Heart left ventricle (tissue), 16 donors: Measurements from ENCODE around the gene USP47. TPM values are rescaled to one million over a fixed set of nuclear protein-coding genes. Genes with fewer than 3 reads are reported as not detected.

Experiments used
- ATAC-seq, 4 donors: fragments of 200-7000 bp; cut with Tn5 transposase; one replicate each; pipeline ENCODE4 v1.9.1; 2020 to 2022; ENCODE audit warnings: moderate library complexity in 4 of 4, mild to moderate bottlenecking in 3 of 4, moderate number of reproducible peaks in 1 of 4
- DNase-seq, 5 donors: peaks; one replicate each; pipeline ENCODE4 v3.0.0-alpha.2; 2020
- H3K27ac ChIP-seq, 12 donors: fragments of 200-600 bp; sonication (generic) in 4 of 12; one replicate each; pipeline versions ENCODE4 v1.5.0 to v1.8.0; 2016 to 2022; ENCODE audit warnings: mild to moderate bottlenecking in 2 of 12
- H3K27me3 ChIP-seq, 9 donors: fragments of 200-600 bp; sonication (generic) in 2 of 9; one replicate each; pipeline versions ENCODE4 v1.5.1 to v1.8.0; 2016 to 2022; ENCODE audit warnings: mild to moderate bottlenecking in 3 of 9
- H3K36me3 ChIP-seq, 9 donors: fragments of 200-600 bp; sonication (generic) in 2 of 9; one replicate each; pipeline versions ENCODE4 v1.5.0 to v1.8.0; 2018 to 2022; ENCODE audit warnings: mild to moderate bottlenecking in 2 of 9
- H3K4me1 ChIP-seq, 12 donors: fragments of 200-600 bp; sonication (generic) in 4 of 12; one replicate each; pipeline versions ENCODE4 v1.5.0 to v1.8.0; 2016 to 2022; ENCODE audit warnings: mild to moderate bottlenecking in 3 of 12
- H3K4me3 ChIP-seq, 12 donors: fragments of 200-600 bp; sonication (generic) in 4 of 12; one replicate each; pipeline versions ENCODE4 v1.5.0 to v1.8.0; 2017 to 2022; ENCODE audit warnings: mild to moderate bottlenecking in 9 of 12, moderate library complexity in 4 of 12
- H3K9me3 ChIP-seq, 12 donors: fragments of 200-600 bp; sonication (generic) in 4 of 12; one replicate each; pipeline versions ENCODE4 v1.5.0 to v1.8.0; 2016 to 2022; ENCODE audit warnings: mild to moderate bottlenecking in 1 of 12
- CTCF ChIP-seq, 12 donors: fragments of 200-600 bp; sonication (generic) in 4 of 12; IDR thresholded peaks; one replicate each; pipeline versions ENCODE4 v1.5.0 to v1.8.0; 2018 to 2022; ENCODE audit warnings: antibody characterized with exemption in 12 of 12, mild to moderate bottlenecking in 5 of 12
- POLR2A ChIP-seq, 2 donors: fragments of 450-650 bp; IDR thresholded peaks; one replicate each; pipeline ENCODE4 v1.6.1; 2017; ENCODE audit warnings: antibody characterized with exemption in 2 of 2, mild to moderate bottlenecking in 2 of 2, moderate library complexity in 2 of 2
- WGBS, 4 donors: extraction: QIAGEN DNeasy Blood & Tissue Kit in 2 of 4; methylation state at CpG; one replicate each; pipeline versions ENCODE4 v1.1.5 to v1.1.7; 2013 to 2018; 5-methylcytosine and 5-hydroxymethylcytosine counted together
- intact Hi-C, 10 donors: fragments of 100-400 bp; cut with DNase I; formaldehyde crosslinking; loops; one replicate each; pipeline versions ENCODE4 v1.11.1 to v1.14.2; 2022
- polyA plus RNA-seq, 2 donors: library from polyadenylated mRNA; stranded (reverse); fragments of 200-250 nt; gene quantifications; one replicate each; pipeline ENCODE4 v1.2.3, GENCODE V29; 2013
- total RNA-seq, 9 donors: library from RNA; depleted of rRNA in 2 of 9; stranded (reverse); fragments of >200 nt in 2 of 9; fragmentation: NEBNext Ultra II Directional in 3 of 9; extraction: Animal tissue kit (Norgen Biotek cat#: 25700) in 3 of 9; gene quantifications; one replicate each; pipeline versions ENCODE4 v1.1.0 to v1.2.4, GENCODE V29; 2016 to 2023
- donor health status: ischemic (EF 13 %, LVEDD 7.1; RV severe dilation, severe dysfunction).
- donor health status: healthy with polysubstance abuse.
- donor health status: DM: no; HTN: yes; CAD: no.
- donor health status: DM: no; HTN: no; CAD: no.
- donor health status: ischemic (EF 25% LVEDD 6.9; RV normal size, moderate dysfunction).
- donor health status: ischemic (EF 25% LVEDD 5.7; RV mildly dilated, moderate dysfunction).
- donor health status: healthy.
- donor health status: DM: yes; HTN: yes; CAD: no.
- donor health status: ischemic (EF 35%, LVEDD 5.7; RV mildly dilated, moderate dysfunction).
- donor health status: nonischemic (EF 11% LVEDD 7.7; RV severe dilation, severe dysfunction).
- donor health status: DM: yes; HTN: yes; CAD: no.
- donor health status: PGD.
- donor health status: ischemic (EF 29% LVEDD 5.4; RV normal size, mild dysfunction).
- donor health status: nonischemic (EF 23%, LVEDD 6.1; RV moderate dilation, normal function).

The USP47 gene
- total and polyA plus RNA-seq, 11 donors, result 26.2 to 89.6 (median 54.3) TPM

- peaks cover 21 to 100% (median 89%) of the 10 kb centered on the region in 12 donors for H3K4me1 ChIP-seq
- no peak for ATAC-seq
- H3K27ac ChIP-seq, result peak overlapping the region; percentile 78 to 97 (median 86)
- no peaks in the 10 kb centered on the region for H3K9me3 ChIP-seq
- intact Hi-C loops, result loop anchor here in 4 of 10 donors (2.0 to 10.0 kb wide), 4 partner anchors 19 to 71 kb away; partner anchors contain the start of gene DKK3 (in 2 of the 4)
- TF ChIP-seq POLR2A (IDR thresholded peaks at IDR 0.05) (no peak), CTCF (IDR thresholded peaks at IDR 0.05) (no peak)
- no peaks in the 10 kb centered on the region for H3K36me3 ChIP-seq
- H3K27me3 ChIP-seq, result no peaks in the 10 kb centered on the region
- WGBS, 4 donors, result 40 to 48% (median 42%) methylated on average over 4 of the region's 4 CpGs
- H3K4me3 ChIP-seq, result no peak overlapping the region
- DNase-seq, result peak in 1 of 5 donors; percentile 16
Observed at GRCh38 chr11:11973866-11974265, 132.1 kb downstream of the USP47 start.

- intact Hi-C loops, result loop anchor here in 3 of 10 donors (5.0 to 10.0 kb wide), 3 partner anchors 37 to 69 kb away; no protein-coding TSS in a partner anchor
- no peak for DNase-seq
- 69 to 86% (median 74%) methylated on average over 9 to 11 of the region's 11 CpGs for WGBS, 4 donors
Observed at GRCh38 chr11:11975201-11976092, 133.7 kb downstream of the USP47 start.

GRCh38 chr11:11976481-11977127 lies 134.8 kb downstream of the USP47 start:
- TF ChIP-seq POLR2A (IDR thresholded peaks at IDR 0.05) (no peak), CTCF (IDR thresholded peaks at IDR 0.05) (peak in 3 of 12 donors; percentile 19 to 34 (median 20))
- H3K4me1 ChIP-seq, result peaks cover 29 to 100% (median 96%) of the 10 kb centered on the region in 12 donors

More at GRCh38 chr11:11975201-11976092, 133.7 kb downstream of the USP47 start:
- Histone ChIP-seq H3K27ac (peak overlapping the region in 11 of 12 donors; percentile 78 to 97 (median 89)), H3K27me3 (no peaks in the 10 kb centered on the region), H3K36me3 (no peaks in the 10 kb centered on the region), H3K9me3 (no peaks in the 10 kb centered on the region), H3K4me1 (peaks cover 28 to 100% (median 92%) of the 10 kb centered on the region in 12 donors), H3K4me3 (no peak overlapping the region)
- ATAC-seq, result no peak
- no peak for TF ChIP-seq CTCF (IDR thresholded peaks at IDR 0.05)
- TF ChIP-seq POLR2A (IDR thresholded peaks at IDR 0.05), result no peak

More at GRCh38 chr11:11976481-11977127, 134.8 kb downstream of the USP47 start:
- Histone ChIP-seq H3K27ac (peak overlapping the region; percentile 61 to 97 (median 88)), H3K36me3 (no peaks in the 10 kb centered on the region), H3K9me3 (peaks cover 0 to 5% (median 0%) of the 10 kb centered on the region in 12 donors), H3K27me3 (no peaks in the 10 kb centered on the region), H3K4me3 (no peak overlapping the region)
- DNase-seq (peak; percentile 49 to 76 (median 75)), ATAC-seq (peak in 3 of 4 donors; percentile 4 to 25 (median 16))
- intact Hi-C loops, result loop anchor here in 3 of 10 donors (5.0 to 10.0 kb wide), 3 partner anchors 36 to 68 kb away; no protein-coding TSS in a partner anchor
- WGBS, 4 donors, result 37 to 51% (median 42%) methylated on average over 4 to 6 of the region's 6 CpGs
